CD4-positive, alpha-beta T cell treated with Interleukin-4 for 4 hours (primary cell): Measurements from ENCODE around the gene SPTBN1.
"Not testable (repeated sequence)": the region's sequence is repeated elsewhere in the genome, so short reads cannot be mapped to it uniquely, and the experiment has no call there.

ENCODE experiments used
- DNase-seq: peaks from one replicate; pipeline ENCODE4 v3.0.0-alpha.2; 2020

The SPTBN1 gene

DNA sequence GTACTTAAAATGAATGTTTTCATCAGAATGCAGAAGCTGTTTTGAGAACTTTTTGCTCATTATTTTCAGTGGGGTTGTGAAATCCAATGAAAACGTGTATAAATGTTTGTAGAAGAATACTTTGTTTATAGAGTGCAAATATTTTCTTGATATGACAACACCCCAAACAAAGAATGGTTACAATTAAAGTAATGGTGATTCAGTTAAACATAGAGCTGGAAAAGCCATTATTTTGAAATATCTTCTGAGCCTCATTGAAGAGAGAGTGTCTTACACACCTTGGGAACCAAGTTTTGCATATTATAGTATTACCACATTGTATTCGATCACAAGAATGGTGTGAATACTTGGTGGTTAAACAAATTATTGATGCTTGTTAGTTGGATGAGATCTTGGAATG is 48.7 kb downstream of the SPTBN1 start:
- no peak for DNase-seq

DNA sequence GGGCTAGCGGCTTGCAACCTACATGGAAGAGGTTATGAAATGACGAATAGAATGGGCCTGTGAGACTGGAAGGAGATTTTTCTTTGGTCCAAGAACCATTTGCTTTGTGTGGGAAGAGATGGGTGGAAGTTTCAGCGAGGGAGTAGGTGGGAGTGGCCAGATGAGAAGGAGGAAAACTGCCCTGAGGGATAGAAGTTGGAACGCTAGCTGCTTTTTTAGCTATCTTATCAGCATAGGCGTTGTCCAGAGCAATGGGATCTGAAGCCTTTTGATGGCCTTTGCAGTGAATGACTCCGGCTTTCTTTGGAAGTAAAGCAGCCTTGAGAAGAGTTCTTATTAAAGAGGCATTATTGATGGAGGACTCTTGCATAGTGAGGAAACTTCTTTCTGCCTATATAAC is 52.4 kb downstream of the SPTBN1 start:
- no peak for DNase-seq

DNA sequence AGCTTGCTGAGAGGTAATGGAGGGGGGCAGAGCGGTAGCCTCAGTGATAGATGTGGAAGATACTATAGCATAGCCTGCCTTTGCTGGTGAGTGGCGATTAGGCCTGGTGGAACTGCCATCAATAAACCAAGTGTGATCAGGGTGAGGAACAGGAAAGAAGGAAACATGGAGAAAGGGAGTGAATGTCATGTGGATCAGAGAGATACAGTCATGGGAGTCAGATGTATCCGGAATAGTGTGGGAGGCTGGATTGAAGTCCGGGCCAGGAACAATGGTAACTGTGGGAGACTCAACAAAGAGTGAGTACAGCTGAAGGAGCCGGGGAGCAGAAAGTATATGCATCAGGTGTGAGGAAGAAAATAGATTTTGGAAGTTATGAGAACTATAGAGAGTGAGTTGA is 52.9 kb downstream of the SPTBN1 start:
- not testable (repeated sequence) for DNase-seq

DNA sequence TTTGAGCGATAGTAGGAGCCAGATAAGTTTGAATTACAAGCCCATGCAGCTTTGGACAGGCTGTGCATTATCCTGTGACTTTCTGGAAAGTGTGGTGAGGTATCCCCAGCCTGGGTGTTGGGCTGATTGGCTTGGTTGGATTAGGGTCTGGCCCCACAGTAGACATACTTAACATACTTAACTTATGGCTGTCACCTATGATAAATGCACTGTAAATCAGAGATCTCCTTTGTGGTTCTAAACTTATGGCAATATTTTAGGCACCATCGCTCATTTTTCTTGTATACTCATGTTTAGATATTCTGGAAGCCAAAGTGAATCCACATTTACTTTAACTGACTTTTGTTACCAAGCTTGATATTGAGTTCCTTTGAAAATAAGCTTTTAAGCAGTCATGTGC is 54.8 kb downstream of the SPTBN1 start:
- no peak for DNase-seq

DNA sequence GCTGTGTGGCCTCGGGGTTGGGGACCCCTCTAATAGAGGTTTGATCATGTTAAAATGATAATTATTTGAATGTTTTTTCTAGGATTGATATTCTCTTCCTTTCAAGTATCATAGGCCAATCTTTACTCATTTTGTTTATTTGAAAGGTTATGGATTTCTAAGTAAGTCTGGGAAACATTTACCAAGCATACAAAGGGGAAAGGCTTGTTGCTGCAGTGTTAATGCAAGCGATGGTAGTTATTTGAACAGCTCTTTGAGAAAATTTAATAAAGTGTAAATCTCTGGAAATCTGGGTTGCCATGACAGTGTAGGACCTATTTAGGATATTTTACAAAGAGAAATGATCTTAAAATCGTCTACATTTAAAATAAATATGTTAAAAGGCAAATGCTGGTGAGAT is 56.1 kb downstream of the SPTBN1 start:
- no peak for DNase-seq

DNA sequence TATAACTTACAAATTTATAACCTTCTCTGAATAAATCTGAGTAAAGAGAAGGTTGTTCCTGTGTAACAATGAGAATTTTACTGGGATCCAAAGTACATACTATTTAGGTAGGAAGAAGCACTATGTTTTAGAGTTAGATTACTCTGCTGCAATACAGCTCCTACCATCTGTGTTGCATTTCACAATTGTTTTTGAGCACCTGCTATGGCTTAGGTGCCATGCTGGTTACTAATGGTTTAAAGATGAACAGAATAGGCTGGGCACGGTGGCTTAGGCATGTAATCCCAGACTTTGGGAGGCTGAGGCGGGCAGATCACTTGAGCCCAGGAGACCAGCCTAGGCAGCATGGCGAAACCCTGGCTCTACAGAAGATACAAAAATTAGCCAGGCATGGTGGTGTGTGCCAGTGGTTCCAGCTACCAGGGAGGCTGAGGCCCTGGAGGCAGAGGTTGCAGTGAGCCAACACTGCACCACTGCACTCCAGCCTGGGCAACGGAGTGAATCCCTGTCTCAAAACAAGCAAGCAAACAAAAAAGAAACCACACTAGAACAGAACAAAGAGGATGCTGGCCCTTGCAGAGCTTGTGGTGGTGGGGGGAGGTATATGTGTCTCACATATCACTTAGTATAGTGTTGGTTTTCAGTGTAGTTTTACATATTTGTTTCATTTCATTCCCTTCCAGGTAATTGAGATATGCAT is 56.7 kb downstream of the SPTBN1 start:
- DNase-seq = no peak

DNA sequence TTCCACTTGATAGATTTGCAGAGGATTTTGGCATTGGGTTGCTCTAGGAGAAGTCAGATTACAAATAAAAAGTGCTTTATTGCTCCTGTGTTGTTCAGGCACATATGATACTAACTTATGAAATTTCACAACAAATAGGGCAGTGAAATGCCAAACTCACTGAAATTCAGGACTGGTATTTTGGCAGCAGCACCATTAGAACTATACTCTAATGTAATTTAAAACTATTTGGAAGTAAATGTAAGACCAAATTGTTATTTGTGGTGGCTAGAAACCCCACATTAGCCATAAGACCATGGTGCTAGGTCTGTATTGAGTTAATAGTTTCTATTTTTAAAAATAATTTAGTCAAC is 57.2 kb downstream of the SPTBN1 start:
- no peak for DNase-seq

DNA sequence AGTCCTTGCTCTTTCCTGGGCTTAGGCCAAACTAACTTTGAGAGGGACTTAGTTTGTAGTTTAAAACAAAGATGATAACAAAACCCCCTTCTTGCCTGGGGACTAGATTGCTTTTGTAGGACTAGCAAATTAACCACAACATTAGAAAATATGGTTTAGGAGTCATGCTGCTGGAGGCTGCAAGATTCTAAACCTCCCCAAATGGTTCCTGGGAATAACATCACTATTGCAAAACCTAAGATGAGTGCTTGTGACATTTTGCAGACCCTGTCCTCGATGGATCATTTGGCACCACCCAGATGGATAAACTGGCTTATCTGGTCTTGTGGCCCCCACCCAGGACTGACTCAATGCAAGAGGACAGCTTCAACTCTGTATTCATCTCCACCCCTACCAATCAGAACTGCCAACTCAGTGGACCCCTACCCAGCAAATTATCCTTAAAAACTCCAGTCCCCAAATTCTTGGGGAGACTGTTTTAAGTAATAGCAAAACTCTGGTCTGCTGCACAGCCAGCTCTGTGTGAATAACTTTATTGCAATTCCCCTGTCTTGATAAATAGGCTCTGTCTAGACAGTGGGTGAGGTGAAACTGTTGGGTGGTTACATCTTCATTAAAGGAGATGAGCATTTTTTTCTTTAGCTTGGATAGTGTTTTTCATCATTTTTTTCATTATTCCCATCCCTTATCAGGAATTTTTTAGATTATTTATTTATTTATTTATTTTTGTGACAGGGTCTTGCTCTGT is 58.9 kb downstream of the SPTBN1 start:
- no peak for DNase-seq

DNA sequence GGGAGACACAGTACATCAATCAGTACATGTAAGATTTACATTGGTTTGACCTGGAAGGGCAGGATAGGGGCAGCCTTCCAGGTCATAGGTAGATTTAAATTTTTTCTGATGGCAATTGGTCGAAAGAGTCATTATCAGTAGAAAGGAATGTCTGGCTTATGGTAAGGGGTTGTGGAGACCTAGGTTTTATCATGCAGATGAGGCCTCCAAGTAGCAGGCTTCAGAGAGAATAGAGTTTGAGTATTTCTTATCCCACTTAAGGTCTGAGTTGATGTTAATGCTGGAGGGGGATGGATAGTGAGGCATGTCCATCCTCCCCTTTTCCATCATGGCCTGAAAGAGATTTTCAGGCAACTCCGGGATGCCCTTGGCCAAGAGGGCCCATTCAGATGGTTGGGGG is 60.7 kb downstream of the SPTBN1 start:
- DNase-seq = no peak

DNA sequence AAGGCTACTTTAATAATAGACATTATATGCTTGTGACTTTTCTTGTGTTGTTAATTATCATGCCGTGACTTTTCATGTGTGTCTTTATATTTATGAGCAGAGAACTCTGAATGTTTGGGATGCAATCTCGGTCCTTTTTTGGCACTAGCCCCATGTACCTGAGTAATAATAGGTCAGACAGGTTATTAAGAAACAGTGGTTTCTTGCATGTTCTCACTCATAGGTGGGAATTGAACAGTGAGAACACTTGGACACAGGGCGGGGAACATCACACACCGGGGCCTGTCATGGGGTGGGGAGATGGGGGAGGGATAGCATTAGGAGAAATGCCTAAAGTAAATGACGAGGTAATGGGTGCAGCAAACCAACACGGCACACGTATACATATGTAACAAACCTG is 61.9 kb downstream of the SPTBN1 start:
- DNase-seq = not testable (repeated sequence)

DNA sequence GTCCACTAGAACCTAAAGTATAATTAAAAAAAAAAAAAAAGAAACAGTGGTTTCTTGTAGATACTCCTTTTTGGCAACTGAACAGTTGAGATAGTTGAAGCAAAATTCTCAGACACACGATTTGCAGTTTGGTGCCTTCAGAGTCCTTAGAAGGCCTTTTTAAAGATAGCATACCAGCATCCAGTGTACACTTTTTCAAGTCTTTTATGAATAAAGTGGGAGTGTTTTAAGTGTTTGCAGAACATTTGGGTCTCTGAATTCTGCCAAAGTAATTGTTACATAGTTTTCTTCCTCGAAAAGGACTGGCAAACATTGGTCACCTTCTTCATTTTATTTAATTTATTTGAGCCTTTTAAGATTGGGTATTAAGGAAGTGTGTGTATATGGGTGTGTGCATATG is 62.3 kb downstream of the SPTBN1 start:
- no peak for DNase-seq

DNA sequence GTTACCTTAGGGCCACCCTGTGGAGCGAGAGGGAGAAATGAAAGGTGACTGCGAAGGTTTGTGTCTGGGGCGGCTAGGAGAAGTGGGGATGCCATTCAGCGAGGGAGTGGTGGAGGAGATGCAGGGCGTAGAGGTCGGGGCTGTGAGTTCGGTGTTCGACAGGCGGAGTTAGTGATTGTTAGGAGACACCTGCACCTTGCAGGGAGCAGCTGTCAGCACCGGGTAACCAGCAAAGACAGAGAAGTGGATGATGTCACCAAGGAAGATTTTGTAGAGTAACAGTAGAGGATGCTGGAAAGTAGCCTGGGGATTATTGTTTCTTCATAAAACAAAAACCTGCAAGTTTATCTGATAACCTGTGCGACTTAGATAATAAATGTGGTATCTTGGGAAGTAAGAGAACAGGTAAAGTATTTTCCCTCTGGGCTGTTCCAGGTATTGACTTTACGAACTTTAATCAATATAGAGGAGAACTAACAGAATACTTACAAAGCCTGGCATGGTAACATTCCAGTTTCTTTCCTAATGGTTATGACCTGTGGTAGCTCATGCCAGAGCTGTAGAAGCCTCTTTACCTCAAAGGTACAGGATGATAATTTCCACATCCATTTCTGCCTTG is 63.8 kb downstream of the SPTBN1 start:
- DNase-seq = no peak

DNA sequence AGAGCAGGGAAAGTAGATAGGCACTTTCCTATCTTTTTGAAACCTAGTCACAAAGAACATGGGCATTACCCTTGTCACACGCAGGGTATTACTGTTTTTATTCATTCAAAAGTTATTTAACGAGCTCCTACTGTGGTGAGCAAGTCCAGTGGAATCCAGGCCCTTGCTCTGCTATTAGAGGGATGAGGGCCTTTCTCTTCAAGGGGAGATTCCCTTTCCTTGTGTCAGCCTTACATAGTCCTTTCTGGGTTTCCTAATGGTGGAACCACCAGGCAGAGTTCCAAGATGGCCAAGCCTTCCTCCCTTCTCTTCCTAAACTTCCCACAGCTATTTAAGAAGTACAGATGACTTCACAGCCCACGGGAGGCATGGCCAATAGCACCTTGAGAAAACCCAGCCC is 64.6 kb downstream of the SPTBN1 start:
- DNase-seq = no peak

DNA sequence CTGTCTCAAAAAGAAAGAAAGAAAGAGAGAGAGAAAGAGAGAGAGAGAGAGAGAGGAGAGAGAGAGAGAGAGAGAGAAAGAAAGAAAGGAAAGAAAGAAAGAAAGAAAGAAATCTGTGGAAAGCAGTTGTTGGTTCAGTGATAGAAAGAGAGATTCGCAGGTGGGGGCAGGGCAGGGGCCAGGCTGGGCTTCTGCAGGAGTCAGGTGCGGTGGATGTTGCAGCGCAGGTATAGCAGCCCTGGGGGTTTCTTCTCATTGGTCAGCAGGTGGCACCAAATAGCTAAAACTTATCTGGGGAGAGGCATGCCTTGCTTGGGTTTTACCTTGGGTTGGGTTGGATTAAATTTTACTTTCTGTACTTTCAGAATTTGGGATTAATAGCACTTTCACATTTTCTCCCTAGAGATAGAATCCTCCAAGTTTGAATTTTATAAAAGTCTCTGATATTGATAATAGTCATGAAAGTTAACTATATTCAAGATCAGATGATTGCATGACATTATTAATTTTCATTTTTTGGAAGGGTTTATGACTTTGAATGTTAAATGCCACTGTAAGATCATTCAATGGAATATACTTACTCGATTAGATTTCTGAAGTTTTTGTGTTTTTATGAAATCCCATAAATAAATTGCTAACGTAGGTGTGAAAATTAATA is 66.6 kb downstream of the SPTBN1 start:
- DNase-seq = peak; percentile 76

DNA sequence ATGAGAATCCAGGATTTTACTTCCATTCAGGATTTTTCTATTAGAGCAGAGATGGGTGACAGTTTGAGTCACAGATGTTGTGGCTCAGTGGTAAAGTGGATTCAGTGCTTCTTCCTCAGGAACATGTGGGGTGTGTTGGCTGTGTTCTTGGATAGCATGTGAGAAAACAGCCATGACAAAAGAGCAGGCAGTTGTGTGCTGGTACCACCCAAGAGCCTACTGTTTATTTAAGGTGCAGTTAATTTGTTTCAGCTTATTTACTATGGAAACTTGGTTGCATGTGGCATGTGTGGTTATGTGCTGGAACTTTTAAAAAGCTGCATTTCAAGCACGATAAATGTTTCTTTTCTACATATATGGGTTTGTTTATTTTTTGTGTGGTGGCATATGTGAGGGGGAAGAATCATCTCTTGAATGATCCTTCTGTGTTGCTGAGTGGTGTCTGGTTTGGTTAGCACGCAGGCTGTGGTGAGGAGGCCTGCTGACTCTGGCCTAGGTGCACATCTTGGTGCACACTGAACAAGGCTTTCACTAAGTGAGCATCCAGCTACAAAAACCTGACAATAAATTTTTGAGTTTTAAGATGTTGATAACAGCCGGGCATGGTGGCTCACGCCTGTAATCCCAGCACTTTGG is 67.3 kb downstream of the SPTBN1 start:
- DNase-seq = no peak

DNA sequence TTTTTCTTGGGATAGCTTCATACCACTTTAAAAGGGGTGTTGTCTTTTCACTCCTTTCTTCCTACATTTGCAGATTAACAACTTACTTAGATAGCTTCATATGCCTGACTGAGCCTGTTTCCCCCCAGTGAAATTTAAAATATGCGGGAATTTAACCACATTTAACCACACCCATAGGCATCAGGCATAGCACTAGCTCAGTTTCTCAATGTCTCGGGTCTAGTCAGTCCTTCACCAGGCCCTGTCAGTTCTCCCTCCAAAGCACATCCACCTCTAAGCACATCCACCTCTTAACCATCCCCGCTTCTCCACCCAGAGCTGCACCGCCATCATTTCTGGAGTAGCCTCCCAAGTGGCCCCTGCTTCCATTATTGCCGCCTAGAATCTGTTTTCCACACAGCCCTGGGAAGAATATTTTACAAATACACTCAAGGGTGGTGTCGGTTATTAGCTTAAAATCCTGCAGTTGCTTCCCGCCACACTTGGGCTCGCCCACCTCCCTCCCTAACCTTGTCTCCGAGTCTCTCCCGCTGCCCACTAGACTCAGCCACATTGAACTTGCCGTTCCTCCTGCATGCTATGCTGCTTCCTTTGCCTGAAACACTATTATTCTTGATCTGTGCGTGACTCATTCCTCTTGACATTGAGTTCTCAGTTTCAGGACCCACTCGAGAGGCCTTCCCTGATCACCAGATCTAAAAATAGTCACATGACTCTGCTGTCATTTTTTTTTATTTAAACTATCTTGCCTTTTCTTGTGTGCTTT is 68.3 kb downstream of the SPTBN1 start:
- no peak for DNase-seq

DNA sequence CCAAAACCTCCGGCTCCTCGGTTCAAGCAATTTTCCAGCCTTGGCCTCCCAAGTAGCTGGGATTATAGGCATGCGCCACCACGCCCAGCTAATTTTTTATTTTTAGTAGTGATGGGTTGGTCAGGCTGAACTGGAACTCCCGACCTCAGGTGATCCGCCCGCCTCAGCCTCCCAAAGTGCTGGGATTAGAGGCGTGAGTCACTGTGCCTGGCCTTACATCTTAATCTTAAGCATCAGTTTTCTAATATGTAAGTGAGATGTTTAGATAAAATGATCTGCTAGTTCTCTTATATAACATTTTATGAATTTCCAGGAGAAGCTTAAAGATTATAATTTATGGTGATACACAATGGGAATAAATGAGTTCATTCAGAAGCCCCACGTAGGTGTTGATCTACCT is 69.2 kb downstream of the SPTBN1 start:
- no peak for DNase-seq

DNA sequence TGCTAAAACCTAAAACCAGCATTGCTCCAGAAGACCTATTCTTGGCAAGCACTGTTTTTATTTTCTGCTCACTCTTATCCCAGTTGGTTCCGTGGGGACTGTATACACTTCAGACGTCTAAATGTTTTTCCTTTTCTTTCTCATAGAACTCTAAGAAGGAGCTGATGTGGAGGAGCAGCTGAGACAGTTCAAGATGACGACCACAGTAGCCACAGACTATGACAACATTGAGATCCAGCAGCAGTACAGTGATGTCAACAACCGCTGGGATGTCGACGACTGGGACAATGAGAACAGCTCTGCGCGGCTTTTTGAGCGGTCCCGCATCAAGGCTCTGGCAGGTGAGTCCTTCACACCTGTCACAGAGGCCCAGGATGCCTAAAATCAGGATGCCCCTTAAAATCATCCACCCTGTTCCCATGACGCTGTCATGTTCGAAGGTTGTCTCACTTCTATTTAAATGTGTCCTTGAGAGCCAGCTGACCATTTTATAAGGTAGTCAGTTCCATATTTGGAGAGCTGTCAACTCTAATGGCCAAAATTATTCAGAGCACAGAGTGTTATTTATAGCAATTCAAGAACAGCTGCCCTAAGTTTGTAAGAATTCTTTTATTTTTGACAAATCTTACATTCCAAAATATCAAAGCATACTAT is 70.2 kb downstream of the SPTBN1 start:
- DNase-seq = no peak

DNA sequence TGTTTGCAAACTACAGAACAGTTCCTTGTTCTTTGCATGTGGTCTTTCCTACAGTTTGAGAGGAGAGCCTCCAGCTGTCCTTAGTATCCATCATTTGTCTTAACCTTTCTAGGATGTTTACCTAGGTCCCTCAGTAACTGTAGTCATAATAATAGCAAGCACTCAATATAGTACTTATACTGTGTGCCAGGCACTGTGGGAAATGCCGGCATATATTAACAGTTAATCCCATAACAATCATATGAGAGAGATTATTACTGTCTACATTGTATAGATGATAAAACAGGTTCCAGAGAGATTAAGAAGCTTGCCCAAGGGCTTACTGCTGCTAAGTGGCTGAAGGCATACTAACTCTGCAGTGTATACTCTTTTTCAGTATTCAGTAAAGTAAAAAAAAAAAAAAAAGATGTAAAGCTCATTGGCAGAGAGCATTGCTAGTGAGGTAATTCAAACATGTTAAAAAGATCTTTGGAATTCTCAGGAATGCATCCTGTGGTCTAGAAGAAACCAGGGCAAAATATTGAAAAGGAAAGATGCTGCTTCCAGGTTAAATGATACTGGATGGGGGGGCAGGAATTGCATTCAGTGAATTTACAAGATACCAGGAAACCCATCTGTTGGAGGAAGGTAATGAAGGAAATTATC is 72.3 kb downstream of the SPTBN1 start:
- DNase-seq = no peak

DNA sequence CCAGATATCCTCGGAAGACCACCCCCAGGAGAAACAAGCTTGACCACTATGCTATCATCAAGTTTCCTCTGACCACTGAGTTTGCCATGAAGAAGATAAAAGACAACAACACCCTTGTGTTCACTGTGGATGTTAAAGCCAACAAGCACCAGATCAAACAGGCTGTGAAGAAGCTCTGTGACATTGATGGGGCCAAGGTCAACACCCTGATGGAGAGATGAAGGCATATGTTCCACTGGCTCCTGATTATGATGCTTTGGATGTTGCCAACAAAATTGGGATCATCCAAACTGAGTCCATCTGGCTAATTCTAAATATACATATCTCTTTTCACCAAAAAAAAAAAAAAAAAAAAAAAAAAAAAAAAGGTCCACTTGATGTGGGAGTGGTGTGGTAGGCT is 73.4 kb downstream of the SPTBN1 start:
- not testable (repeated sequence) for DNase-seq

DNA sequence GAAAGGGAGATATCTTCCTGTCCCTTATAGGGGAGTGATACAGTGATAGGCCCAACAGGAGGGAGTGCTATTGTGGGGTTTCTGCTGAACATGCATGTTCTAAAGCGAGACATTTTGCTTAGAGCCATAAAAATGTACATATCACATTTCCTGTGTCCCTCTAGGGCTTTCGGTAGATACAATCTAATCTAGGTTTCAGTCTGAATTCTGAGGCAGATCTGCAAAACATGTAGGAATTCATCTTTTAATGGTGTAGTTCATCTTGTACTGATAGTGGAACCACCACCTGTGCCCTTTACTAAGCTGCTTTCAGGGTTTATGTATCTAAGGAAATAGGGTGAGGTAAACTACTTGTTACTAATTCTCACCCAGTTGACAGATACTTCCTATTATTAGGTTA is 73.8 kb downstream of the SPTBN1 start:
- DNase-seq = no peak

DNA sequence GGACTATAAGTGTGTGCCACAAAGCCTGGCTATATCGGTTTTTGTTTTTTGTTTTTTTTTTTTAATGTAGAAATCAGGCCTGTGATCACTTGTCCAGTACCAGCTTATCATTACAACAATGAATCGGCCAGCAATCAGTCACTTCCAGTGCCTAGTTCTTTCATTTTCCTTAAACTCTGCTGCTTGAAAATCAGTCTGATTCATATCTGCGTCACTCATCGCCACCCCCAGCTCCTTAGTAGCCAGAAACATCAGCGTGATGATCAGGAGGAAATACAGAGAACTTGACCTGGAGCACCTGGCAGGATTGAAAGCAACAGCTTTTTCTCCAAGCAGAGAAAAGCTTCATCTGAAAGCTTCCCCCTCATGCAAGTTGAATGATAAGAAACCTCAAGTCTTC is 75.4 kb downstream of the SPTBN1 start:
- no peak for DNase-seq
